GM18861 (cell line): ENCODE measurements around the gene TMCC3.

Experiments
- ATAC-seq: cut with Tn5 transposase; IDR thresholded peaks from one replicate; pipeline ENCODE4 v1.9.1; 2021; ENCODE audit not compliant: unreplicated experiment

TMCC3 gene

GRCh38 chr12:94673496-94673895, 23.1 kb upstream of the TMCC3 start:
- no peak for ATAC-seq

- ATAC-seq = no peak
Measured at GRCh38 chr12:94671917-94672316, 21.6 kb upstream of the TMCC3 start.

- ATAC-seq = no peak
Measured at GRCh38 chr12:94670898-94671297, 20.5 kb upstream of the TMCC3 start.

- no peak for ATAC-seq
Measured at GRCh38 chr12:94670075-94670474, 19.7 kb upstream of the TMCC3 start.

GRCh38 chr12:94667031-94667540, 16.7 kb upstream of the TMCC3 start:
- ATAC-seq = no peak

- no peak for ATAC-seq
Measured at GRCh38 chr12:94666158-94666557, 15.8 kb upstream of the TMCC3 start.

- ATAC-seq = no peak
Measured at GRCh38 chr12:94663702-94664101, 13.3 kb upstream of the TMCC3 start.

GRCh38 chr12:94663071-94663470, 12.7 kb upstream of the TMCC3 start:
- no peak for ATAC-seq

GRCh38 chr12:94660436-94660835, 10.1 kb upstream of the TMCC3 start:
- no peak for ATAC-seq

- ATAC-seq = no peak
Measured at GRCh38 chr12:94659346-94659930, 9.1 kb upstream of the TMCC3 start.

- ATAC-seq = no peak
Measured at GRCh38 chr12:94658931-94659330, 8.6 kb upstream of the TMCC3 start.

GRCh38 chr12:94656556-94656955, 6.2 kb upstream of the TMCC3 start:
- ATAC-seq = no peak

GRCh38 chr12:94649349-94650142, 811 bp downstream of the TMCC3 start:
- ATAC-seq = no peak

GRCh38 chr12:94648578-94648977, 1.8 kb downstream of the TMCC3 start:
- ATAC-seq = no peak

- ATAC-seq = peak; percentile 55
Measured at GRCh38 chr12:94644141-94644979, 6.0 kb downstream of the TMCC3 start.

- ATAC-seq = no peak
Measured at GRCh38 chr12:94643606-94644005, 6.8 kb downstream of the TMCC3 start.

- ATAC-seq = no peak
Measured at GRCh38 chr12:94641283-94641682, 9.1 kb downstream of the TMCC3 start.

- ATAC-seq = no peak
Measured at GRCh38 chr12:94640134-94640928, 10.0 kb downstream of the TMCC3 start.

- ATAC-seq = no peak
Measured at GRCh38 chr12:94638521-94638920, 11.8 kb downstream of the TMCC3 start.

- ATAC-seq = no peak
Measured at GRCh38 chr12:94637390-94638113, 12.8 kb downstream of the TMCC3 start.
